WERI-Rb-1 (cell line): ENCODE measurements around the gene CACNB1.

Experiments
- DNase-seq: peaks from one replicate; pipeline ENCODE4 v3.0.0-alpha.2; 2020
- H3K27ac ChIP-seq: fragments of 250-450 bp; sonication (Bioruptor Pico); 2 replicates; pipeline ENCODE4 v1.5.1; 2020; ENCODE audit warnings: mild to moderate bottlenecking, moderate library complexity
- H3K27me3 ChIP-seq: fragments of 250-450 bp; sonication (Bioruptor Pico); 2 replicates; pipeline ENCODE4 v1.5.1; 2021; ENCODE audit warnings: mild to moderate bottlenecking, low read depth, moderate library complexity; ENCODE audit not compliant: insufficient read depth, severe bottlenecking
- H3K36me3 ChIP-seq: fragments of 250-450 bp; sonication (Bioruptor Pico); 2 replicates; pipeline ENCODE4 v1.5.1; 2020; ENCODE audit warnings: mild to moderate bottlenecking, moderate library complexity
- H3K4me3 ChIP-seq: 2 replicates; pipeline ENCODE4 v1.5.1; 2011; ENCODE audit warnings: low read depth, mild to moderate bottlenecking, control low read depth, low read length
- H3K9me3 ChIP-seq: fragments of 250-450 bp; sonication (Bioruptor Pico); 2 replicates; pipeline ENCODE4 v1.5.1; 2021; ENCODE audit warnings: mild to moderate bottlenecking, moderate library complexity; ENCODE audit not compliant: severe bottlenecking
- TF ChIP-seq, protein P1 (sequence below): IDR thresholded peaks from 2 replicates; pipeline ENCODE4 v1.5.1; 2011; ENCODE audit warnings: low read depth, mild to moderate bottlenecking, control low read depth, inconsistent platforms, low read length

CACNB1 gene

GRCh38 chr17:39229274-39229913 lies 31.9 kb upstream of the CACNB1 start:
- Histone ChIP-seq H3K27me3 (peaks cover 16% of the 10 kb centered on the region), H3K9me3 (no peaks in the 10 kb centered on the region), H3K4me3 (no peak overlapping the region), H3K27ac (no peak overlapping the region), H3K36me3 (no peaks in the 10 kb centered on the region)
- TF ChIP-seq, protein P1, sequence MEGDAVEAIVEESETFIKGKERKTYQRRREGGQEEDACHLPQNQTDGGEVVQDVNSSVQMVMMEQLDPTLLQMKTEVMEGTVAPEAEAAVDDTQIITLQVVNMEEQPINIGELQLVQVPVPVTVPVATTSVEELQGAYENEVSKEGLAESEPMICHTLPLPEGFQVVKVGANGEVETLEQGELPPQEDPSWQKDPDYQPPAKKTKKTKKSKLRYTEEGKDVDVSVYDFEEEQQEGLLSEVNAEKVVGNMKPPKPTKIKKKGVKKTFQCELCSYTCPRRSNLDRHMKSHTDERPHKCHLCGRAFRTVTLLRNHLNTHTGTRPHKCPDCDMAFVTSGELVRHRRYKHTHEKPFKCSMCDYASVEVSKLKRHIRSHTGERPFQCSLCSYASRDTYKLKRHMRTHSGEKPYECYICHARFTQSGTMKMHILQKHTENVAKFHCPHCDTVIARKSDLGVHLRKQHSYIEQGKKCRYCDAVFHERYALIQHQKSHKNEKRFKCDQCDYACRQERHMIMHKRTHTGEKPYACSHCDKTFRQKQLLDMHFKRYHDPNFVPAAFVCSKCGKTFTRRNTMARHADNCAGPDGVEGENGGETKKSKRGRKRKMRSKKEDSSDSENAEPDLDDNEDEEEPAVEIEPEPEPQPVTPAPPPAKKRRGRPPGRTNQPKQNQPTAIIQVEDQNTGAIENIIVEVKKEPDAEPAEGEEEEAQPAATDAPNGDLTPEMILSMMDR, result no peak
- no peak for DNase-seq

- Histone ChIP-seq H3K4me3 (no peak overlapping the region), H3K27me3 (peaks cover 16% of the 10 kb centered on the region)
- TF ChIP-seq, protein P1, result no peak
These were observed 30.0 kb upstream of the CACNB1 start for GRCh38 chr17:39227364-39227919.

DNA sequence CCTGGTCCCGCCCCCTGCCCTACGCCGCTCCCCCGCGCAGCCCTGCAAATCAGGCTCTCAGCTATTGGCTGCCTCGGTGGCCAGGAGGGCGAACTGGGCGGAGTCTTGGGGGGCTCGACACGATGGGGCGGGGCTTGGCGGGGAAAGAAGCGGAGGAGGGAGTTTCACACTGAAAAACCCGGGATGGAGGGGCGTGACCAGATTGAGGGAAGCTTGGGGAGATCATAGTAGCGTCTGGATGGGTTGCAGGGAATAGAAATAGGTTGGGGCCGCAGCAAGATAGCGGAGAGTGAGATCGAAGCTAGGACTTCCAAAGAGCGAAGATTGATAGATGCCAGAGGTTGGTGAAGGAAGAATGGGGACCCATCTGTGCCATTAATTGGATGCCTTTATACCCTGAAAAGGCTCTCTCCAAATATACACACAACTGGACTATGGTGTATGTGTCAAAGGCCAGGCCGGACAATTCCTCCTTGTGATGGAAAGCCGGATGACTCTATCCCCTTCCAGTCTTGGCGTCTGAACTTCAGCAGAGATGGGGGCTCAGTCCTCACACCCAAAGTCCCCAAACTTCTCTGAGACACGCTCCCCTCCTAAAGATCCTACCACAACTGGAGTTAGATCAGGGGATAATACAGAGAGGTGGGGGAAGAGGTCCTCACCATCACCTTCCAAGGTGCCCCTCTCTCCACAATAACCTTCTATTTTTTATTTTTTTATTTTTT lies 28.7 kb upstream of the CACNB1 start:
- Histone ChIP-seq H3K27ac (no peak overlapping the region), H3K9me3 (no peaks in the 10 kb centered on the region), H3K4me3 (peak overlapping the region; percentile 61), H3K27me3 (peaks cover 16% of the 10 kb centered on the region), H3K36me3 (no peaks in the 10 kb centered on the region)
- DNase-seq, result peak; percentile 95
- TF ChIP-seq, protein P1, result no peak

More at GRCh38 chr17:39227364-39227919, 30.0 kb upstream of the CACNB1 start:
- no peak for DNase-seq
- no peaks in the 10 kb centered on the region for H3K9me3 ChIP-seq
- H3K27ac ChIP-seq, result no peak overlapping the region
- no peaks in the 10 kb centered on the region for H3K36me3 ChIP-seq

DNA sequence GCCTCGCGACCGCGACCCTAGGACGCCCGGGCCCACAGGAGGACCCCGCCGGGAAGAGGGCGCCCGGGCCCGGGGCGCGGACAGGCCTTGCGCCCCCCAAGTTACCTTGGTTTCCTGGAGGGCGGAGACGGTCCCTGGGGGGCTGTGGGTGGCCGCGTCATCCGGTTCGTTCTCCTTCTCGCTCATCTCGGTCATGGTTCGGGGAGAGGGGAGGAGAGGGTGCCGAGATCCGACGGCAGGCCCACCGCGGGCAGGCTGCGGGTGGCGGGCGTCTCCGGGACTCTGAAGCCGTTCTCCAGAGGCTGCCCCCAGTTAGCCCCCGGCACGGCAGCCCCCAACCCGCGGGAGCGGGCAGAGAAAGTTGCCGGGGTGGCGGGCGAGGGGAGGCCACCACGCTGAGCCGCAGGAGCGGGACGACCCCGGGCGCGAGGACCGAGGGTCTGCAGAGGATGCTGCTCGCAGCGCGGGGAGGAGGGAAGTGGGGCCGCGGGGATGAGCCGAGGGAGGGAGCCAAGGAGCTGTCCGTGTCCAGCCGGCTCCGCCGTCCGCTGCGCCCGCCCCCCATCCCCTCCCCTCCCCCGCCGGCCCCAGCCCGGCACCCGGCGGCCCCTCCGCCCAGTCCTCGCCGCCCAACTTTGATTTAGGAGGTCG lies 28.0 kb upstream of the CACNB1 start, which contains the start of gene STAC2:
Gene STAC2 (minus strand): TSS at position 638 of the 651 bp plus-strand sequence. CDS start 443 bp downstream, at position 195.
- Histone ChIP-seq H3K36me3 (no peaks in the 10 kb centered on the region), H3K27me3 (peaks cover 16% of the 10 kb centered on the region), H3K9me3 (no peaks in the 10 kb centered on the region), H3K4me3 (peak within 1 kb of the TSS; percentile 61), H3K27ac (no peak within 1 kb of the TSS)
- DNase-seq, result no peak
- TF ChIP-seq, protein P1, result no peak

GRCh38 chr17:39224778-39225307 lies 27.4 kb upstream of the CACNB1 start:
- no peak for DNase-seq
- Histone ChIP-seq H3K36me3 (no peaks in the 10 kb centered on the region), H3K4me3 (peak overlapping the region; percentile 61), H3K27ac (no peak overlapping the region), H3K9me3 (no peaks in the 10 kb centered on the region), H3K27me3 (peaks cover 16% of the 10 kb centered on the region)
- TF ChIP-seq, protein P1, result no peak
